H1 (cell line): ENCODE measurements around the gene SLC35A2. TPM values are rescaled to one million over a fixed set of nuclear protein-coding genes. Genes with fewer than 3 reads are reported as not detected.

Experiments used
- CTCF ChIA-PET: fragments of 300-600 bp; sonication (Branson Sonifier 250); formaldehyde crosslinking; loops from one replicate; lab custom pipeline; 2021; ENCODE audit not compliant: partially characterized antibody; lab: Charles Lee
- POLR2A ChIA-PET: fragments of 300-600 bp; sonication (Branson Sonifier 250); formaldehyde crosslinking; loops from one replicate; lab custom pipeline; 2021; ENCODE audit warnings: inconsistent platforms; ENCODE audit not compliant: partially characterized antibody; lab: Charles Lee
- DNase-seq, 2 experiments: peaks; one replicate each; pipeline versions ENCODE4 v3.0.0 to v3.0.0-alpha.2; 2010 to 2022; ENCODE audit warnings: low spot score in 2 of 2, low read depth in 1 of 2, mixed read lengths in 1 of 2
- FAIRE-seq: peaks from 2 replicates; lab custom pipeline; 2011; peaks lifted over from hg19 to GRCh38; lab: Jason Lieb, UNC
- H2AFZ ChIP-seq: 2 replicates; pipeline ENCODE4 v1.8.1; 2012; ENCODE audit warnings: low read length, inconsistent platforms
- H2AK5ac ChIP-seq: 2 replicates; pipeline ENCODE4 v1.6.1; 2013; ENCODE audit warnings: low read depth, low read length
- H2BK120ac ChIP-seq: replicated peaks from 2 replicates; pipeline ENCODE3; 2013; ENCODE audit warnings: low read depth, low read length, inconsistent platforms
- H2BK12ac ChIP-seq: 2 replicates; pipeline ENCODE4 v1.6.1; 2013; ENCODE audit warnings: low read depth, low read length
- H2BK15ac ChIP-seq: 2 replicates; pipeline ENCODE4 v1.6.1; 2013; ENCODE audit warnings: low read length
- H2BK20ac ChIP-seq: 2 replicates; pipeline ENCODE4 v1.6.1; 2013; ENCODE audit warnings: low read length
- H2BK5ac ChIP-seq: 2 replicates; pipeline ENCODE4 v1.6.1; 2013; ENCODE audit warnings: low read depth, low read length
- H3K14ac ChIP-seq: 2 replicates; pipeline ENCODE4 v1.6.1; 2013; ENCODE audit warnings: inconsistent platforms; ENCODE audit not compliant: insufficient read length
- H3K18ac ChIP-seq: 2 replicates; pipeline ENCODE4 v1.6.1; 2013; ENCODE audit warnings: low read length; ENCODE audit errors: extremely low read depth
- H3K23ac ChIP-seq: 2 replicates; pipeline ENCODE4 v1.6.1; 2013; ENCODE audit warnings: inconsistent platforms; ENCODE audit not compliant: insufficient read length
- H3K23me2 ChIP-seq: 2 replicates; pipeline ENCODE4 v1.6.1; 2013; ENCODE audit warnings: low read depth, low read length
- H3K27ac ChIP-seq: 2 replicates; pipeline ENCODE4 v1.6.1; 2011; ENCODE audit warnings: low read depth, low read length, inconsistent platforms
- H3K27me3 ChIP-seq, 4 experiments: replicated peaks in 1 of 4; 1 replicate in 1 of 4; 2 replicates in 3 of 4; pipeline versions ENCODE4 v1.6.1 to v1.8.1; 2011 to 2013; ENCODE audit warnings: low read length in 3 of 4, mild to moderate bottlenecking in 3 of 4, inconsistent platforms in 2 of 4, mixed read lengths in 2 of 4, moderate library complexity in 1 of 4; ENCODE audit not compliant: control insufficient read depth in 3 of 4, insufficient read depth in 3 of 4; ENCODE audit errors: extremely low read depth in 1 of 4
- H3K36me3 ChIP-seq, 4 experiments: 2 replicates each; pipeline versions ENCODE4 v1.6.1 to v1.8.1; 2011 to 2013; ENCODE audit warnings: mild to moderate bottlenecking in 4 of 4, low read length in 3 of 4, moderate library complexity in 2 of 4, control low read depth in 1 of 4, inconsistent platforms in 1 of 4; ENCODE audit not compliant: insufficient read depth in 4 of 4, control insufficient read depth in 2 of 4
- H3K4ac ChIP-seq: replicated peaks from 2 replicates; pipeline ENCODE3; 2013; ENCODE audit warnings: low read length, low read depth, mixed read lengths, inconsistent platforms; ENCODE audit not compliant: insufficient read length
- H3K4me1 ChIP-seq, 4 experiments: replicated peaks in 1 of 4; 1 replicate in 1 of 4; 2 replicates in 3 of 4; pipeline versions ENCODE4 v1.6.1 to v1.8.1; 2011 to 2013; ENCODE audit warnings: low read length in 3 of 4, inconsistent platforms in 2 of 4, mixed read lengths in 1 of 4; ENCODE audit not compliant: insufficient read depth in 4 of 4, control insufficient read depth in 3 of 4
- H3K4me2 ChIP-seq, 2 experiments: 2 replicates each; pipeline versions ENCODE4 v1.6.1 to v1.8.1; 2011 to 2013; ENCODE audit warnings: low read depth in 2 of 2, low read length in 2 of 2, control low read depth in 1 of 2, inconsistent platforms in 1 of 2, mild to moderate bottlenecking in 1 of 2; ENCODE audit not compliant: insufficient read depth in 1 of 2
- H3K4me3 ChIP-seq, 4 experiments: fragments of 200-600, 300-600 bp in 1 of 4; sonication (generic), shearing (Covaris generic), sonication (Bioruptor Twin) in 1 of 4; 2 replicates each; pipeline versions ENCODE4 v1.5.1 to v1.8.1; 2011 to 2016; ENCODE audit warnings: low read length in 4 of 4, low read depth in 3 of 4, control low read depth in 2 of 4, inconsistent platforms in 2 of 4, mild to moderate bottlenecking in 2 of 4, mixed read lengths in 1 of 4, moderate library complexity in 1 of 4; ENCODE audit not compliant: insufficient read depth in 2 of 4; ENCODE audit errors: extremely low read depth in 1 of 4
- H3K56ac ChIP-seq: replicated peaks from 2 replicates; pipeline ENCODE3; 2013; ENCODE audit warnings: low read depth, mild to moderate bottlenecking, mixed read lengths, low read length, inconsistent platforms; ENCODE audit not compliant: insufficient read length
- H3K79me1 ChIP-seq: 2 replicates; pipeline ENCODE4 v1.6.1; 2013; ENCODE audit warnings: low read depth, low read length, control low read depth
- H3K79me2 ChIP-seq, 2 experiments: 2 replicates each; pipeline versions ENCODE4 v1.6.1 to v1.8.1; 2012 to 2013; ENCODE audit warnings: low read length in 2 of 2, mild to moderate bottlenecking in 2 of 2, inconsistent platforms in 1 of 2; ENCODE audit not compliant: insufficient read depth in 2 of 2, control insufficient read depth in 1 of 2
- H3K9ac ChIP-seq, 4 experiments: replicated peaks in 1 of 4; 1 replicate in 1 of 4; 2 replicates in 3 of 4; pipeline versions ENCODE4 v1.6.1 to v1.8.1; 2011 to 2013; ENCODE audit warnings: low read depth in 3 of 4, low read length in 3 of 4, control low read depth in 2 of 4, mild to moderate bottlenecking in 2 of 4, moderate library complexity in 2 of 4, inconsistent platforms in 1 of 4; ENCODE audit errors: extremely low read depth in 1 of 4
- H3K9me3 ChIP-seq, 2 experiments: 2 replicates each; pipeline versions ENCODE4 v1.6.1 to v1.8.1; 2012 to 2013; ENCODE audit warnings: mild to moderate bottlenecking in 2 of 2, moderate library complexity in 2 of 2, control low read depth in 1 of 2, inconsistent platforms in 1 of 2, low read depth in 1 of 2, low read length in 1 of 2, mixed read lengths in 1 of 2; ENCODE audit not compliant: insufficient read depth in 2 of 2
- H4K20me1 ChIP-seq, 2 experiments: replicated peaks in 1 of 2; 2 replicates each; pipeline versions ENCODE3 to v1.8.1; 2011 to 2013; ENCODE audit warnings: inconsistent platforms in 2 of 2, low read length in 2 of 2, mild to moderate bottlenecking in 1 of 2; ENCODE audit not compliant: insufficient read depth in 2 of 2, control insufficient read depth in 1 of 2
- H4K5ac ChIP-seq: 2 replicates; pipeline ENCODE4 v1.6.1; 2013; ENCODE audit warnings: low read length, low read depth, mixed read lengths, inconsistent platforms; ENCODE audit not compliant: insufficient read length
- H4K8ac ChIP-seq: 2 replicates; pipeline ENCODE4 v1.8.0; 2013; ENCODE audit warnings: mild to moderate bottlenecking, moderate library complexity, low read length, inconsistent platforms; ENCODE audit not compliant: insufficient read depth; ENCODE audit errors: extremely low read depth
- H4K91ac ChIP-seq: replicated peaks from 2 replicates; pipeline ENCODE3; 2013; ENCODE audit warnings: low read length, mixed read lengths, inconsistent platforms; ENCODE audit not compliant: insufficient read length
- BCL11A ChIP-seq, 2 experiments: IDR thresholded peaks; one replicate each; pipeline ENCODE4 v1.6.1; 2011; ENCODE audit warnings: low read depth in 2 of 2, low read length in 2 of 2, mild to moderate bottlenecking in 2 of 2
- GTF2F1 ChIP-seq: IDR thresholded peaks from 2 replicates; pipeline ENCODE4 v1.6.1; 2012; ENCODE audit warnings: low read depth, low read length, improper control_type of control experiment, borderline replicate concordance
- RAD21 ChIP-seq, 2 experiments: IDR thresholded peaks in 1 of 2; conservative IDR thresholded peaks in 1 of 2; 2 replicates each; pipeline ENCODE4 v1.6.1; 2011; ENCODE audit warnings: low read depth in 2 of 2, low read length in 2 of 2, improper control_type of control experiment in 1 of 2, inconsistent platforms in 1 of 2, mild to moderate bottlenecking in 1 of 2, moderate library complexity in 1 of 2
- RFX5 ChIP-seq: IDR thresholded peaks from 2 replicates; pipeline ENCODE4 v1.6.1; 2011; ENCODE audit warnings: low read depth, low read length, improper control_type of control experiment, borderline replicate concordance
- WGBS, 2 experiments: shearing (Covaris generic) in 1 of 2; methylation state at CpG; one replicate each; pipeline versions ENCODE4 v1.1.6 to v1.1.7; 2013 to 2015; ENCODE audit warnings: low lambda C conversion rate in 2 of 2, mixed read lengths in 2 of 2, inconsistent platforms in 1 of 2, low coverage in 1 of 2, missing lambda C conversion rate in 1 of 2; ENCODE audit not compliant: insufficient replicate concordance in 2 of 2, insufficient coverage in 1 of 2, insufficient read length in 1 of 2; ENCODE audit errors: extremely low coverage in 1 of 2, missing lambda C conversion rate in 1 of 2; 5-methylcytosine and 5-hydroxymethylcytosine counted together
- polyA plus RNA-seq, 7 experiments: library from polyadenylated mRNA; depleted of rRNA in 3 of 7; stranded (reverse) in 5 of 7; unstranded in 2 of 7; fragments of >200 nt in 5 of 7; fragments of 200-250 nt in 2 of 7; gene quantifications; 1 replicate in 5 of 7; 2 replicates in 1 of 7; 4 replicates in 1 of 7; pipeline versions ENCODE4 v1.2.1 to v1.2.3, GENCODE V29; 2011 to 2013; ENCODE audit warnings: missing spikeins in 2 of 7, mixed read lengths in 2 of 7
- total RNA-seq: library from RNA; stranded (reverse); fragmentation: NEBNext Ultra II Directional; extraction: Animal tissue kit (Norgen Biotek cat#: 25700); gene quantifications from 2 replicates; pipeline ENCODE4 v1.2.1, GENCODE V29; 2021
- TF ChIP-seq, protein P1 (sequence below), 3 experiments: IDR thresholded peaks; 1 replicate in 2 of 3; 2 replicates in 1 of 3; pipeline versions ENCODE4 v1.5.1 to v1.6.1; 2011; ENCODE audit warnings: low read length in 3 of 3, mild to moderate bottlenecking in 3 of 3, inconsistent platforms in 2 of 3, low read depth in 1 of 3, moderate library complexity in 1 of 3; ENCODE audit not compliant: insufficient read depth in 1 of 3; ENCODE audit errors: control extremely low read depth in 1 of 3

Gene SLC35A2
- total and polyA plus RNA-seq, 2 of the 8 experiments (the other 6 are each of a cell fraction or from before 2014, with no cell fraction given): 21.4 to 48.3 TPM

- Histone ChIP-seq H3K23me2 (no peaks in the 10 kb centered on the region; the same call in 1 of the 2 replicates), H3K4ac (no peak overlapping the region), H4K20me1 (peaks cover 0 to 15% of the 10 kb centered on the region in 2 experiments), H3K27me3 (no peaks in the 10 kb centered on the region), H3K9me3 (no peaks in the 10 kb centered on the region), H2AK5ac (no peak overlapping the region), H3K9ac (no peak overlapping the region), H3K4me1 (0 out of 7 replicates have a peak, but pooled peaks cover 0 to 2% (median 0%) of the 10 kb centered on the region in 4 experiments), H2BK20ac (no peak overlapping the region), H3K18ac (no peak overlapping the region), H4K5ac (no peak overlapping the region), H2BK12ac (no peak overlapping the region), H4K8ac (no peak overlapping the region), H2BK5ac (no peak overlapping the region), H3K14ac (no peak overlapping the region), H3K4me3 (no peak overlapping the region), H3K79me1 (no peaks in the 10 kb centered on the region), H2AFZ (no peak overlapping the region), H3K56ac (no peak overlapping the region), H2BK15ac (no peak overlapping the region), H3K27ac (no peak overlapping the region)
- WGBS, 2 experiments: 69% methylated on average over 7 of the region's 8 CpGs; no CpG with 5 or more reads in 1 of the 2 experiments
- POLR2A ChIA-PET: interaction anchor here (1.0 to 1.7 kb wide), 8 partner anchors 12 to 36 kb away, joined by 3 to 15 read pairs (median 4); partner anchors contain the start of genes OTUD5 and SLC35A2
- no peak for TF ChIP-seq GTF2F1
- no peak for TF ChIP-seq BCL11A (IDR thresholded peaks at IDR 0.05; ENCODE audit: low read depth in 2 of 2, low read length in 2 of 2)
- TF ChIP-seq RFX5: peak; percentile 58
- peak; percentile 69 to 81 for TF ChIP-seq RAD21 (IDR thresholded peaks at IDR 0.05 in 1 of 2, conservative IDR thresholded peaks at IDR 0.05 in 1 of 2; ENCODE audit: low read depth in 2 of 2, low read length in 2 of 2)
- TF ChIP-seq, protein P1, sequence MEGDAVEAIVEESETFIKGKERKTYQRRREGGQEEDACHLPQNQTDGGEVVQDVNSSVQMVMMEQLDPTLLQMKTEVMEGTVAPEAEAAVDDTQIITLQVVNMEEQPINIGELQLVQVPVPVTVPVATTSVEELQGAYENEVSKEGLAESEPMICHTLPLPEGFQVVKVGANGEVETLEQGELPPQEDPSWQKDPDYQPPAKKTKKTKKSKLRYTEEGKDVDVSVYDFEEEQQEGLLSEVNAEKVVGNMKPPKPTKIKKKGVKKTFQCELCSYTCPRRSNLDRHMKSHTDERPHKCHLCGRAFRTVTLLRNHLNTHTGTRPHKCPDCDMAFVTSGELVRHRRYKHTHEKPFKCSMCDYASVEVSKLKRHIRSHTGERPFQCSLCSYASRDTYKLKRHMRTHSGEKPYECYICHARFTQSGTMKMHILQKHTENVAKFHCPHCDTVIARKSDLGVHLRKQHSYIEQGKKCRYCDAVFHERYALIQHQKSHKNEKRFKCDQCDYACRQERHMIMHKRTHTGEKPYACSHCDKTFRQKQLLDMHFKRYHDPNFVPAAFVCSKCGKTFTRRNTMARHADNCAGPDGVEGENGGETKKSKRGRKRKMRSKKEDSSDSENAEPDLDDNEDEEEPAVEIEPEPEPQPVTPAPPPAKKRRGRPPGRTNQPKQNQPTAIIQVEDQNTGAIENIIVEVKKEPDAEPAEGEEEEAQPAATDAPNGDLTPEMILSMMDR (IDR thresholded peaks at IDR 0.05; ENCODE audit: control extremely low read depth in 1 of 3, insufficient read depth in 1 of 3, low read depth in 1 of 3, low read length in 3 of 3): peak; percentile 69 to 81 (median 78)
- TF ChIP-seq, all 59 proteins: peak for 3
- H2BK120ac ChIP-seq: no peak overlapping the region
- CTCF ChIA-PET: interaction anchor here (0.6 to 1.9 kb wide), 12 partner anchors 8 to 339 kb away, joined by 3 to 12 read pairs (median 3); no protein-coding TSS in a partner anchor
- DNase-seq (peak in 1 of 2 experiments; percentile 47), FAIRE-seq (peak; percentile 96)
- no peak overlapping the region for H4K91ac ChIP-seq
- peaks cover 0 to 47% of the 10 kb centered on the region in 2 experiments; a peak in 2 of 4 replicates for H3K79me2 ChIP-seq
- no peak overlapping the region for H3K23ac ChIP-seq
- H3K4me2 ChIP-seq: no peak overlapping the region
- peaks cover 0 to 6% (median 0%) of the 10 kb centered on the region in 4 experiments; a peak in 3 of 8 replicates for H3K36me3 ChIP-seq
Observed at GRCh38 chrX:48945517-48946348, 34.3 kb upstream of the SLC35A2 start.
